Measurements from ENCODE around the gene PAFAH1B2. TPM values are rescaled to one million over a fixed set of nuclear protein-coding genes. Genes with fewer than 3 reads are reported as not detected.
A peak's percentile ranks its signal among the peaks of the same experiment; 100 is the strongest.

Gene PAFAH1B2
- total and polyA plus RNA-seq, 7 experiments from 2014 or later, result 13.6 to 62.0 (median 53.6) TPM

DNA sequence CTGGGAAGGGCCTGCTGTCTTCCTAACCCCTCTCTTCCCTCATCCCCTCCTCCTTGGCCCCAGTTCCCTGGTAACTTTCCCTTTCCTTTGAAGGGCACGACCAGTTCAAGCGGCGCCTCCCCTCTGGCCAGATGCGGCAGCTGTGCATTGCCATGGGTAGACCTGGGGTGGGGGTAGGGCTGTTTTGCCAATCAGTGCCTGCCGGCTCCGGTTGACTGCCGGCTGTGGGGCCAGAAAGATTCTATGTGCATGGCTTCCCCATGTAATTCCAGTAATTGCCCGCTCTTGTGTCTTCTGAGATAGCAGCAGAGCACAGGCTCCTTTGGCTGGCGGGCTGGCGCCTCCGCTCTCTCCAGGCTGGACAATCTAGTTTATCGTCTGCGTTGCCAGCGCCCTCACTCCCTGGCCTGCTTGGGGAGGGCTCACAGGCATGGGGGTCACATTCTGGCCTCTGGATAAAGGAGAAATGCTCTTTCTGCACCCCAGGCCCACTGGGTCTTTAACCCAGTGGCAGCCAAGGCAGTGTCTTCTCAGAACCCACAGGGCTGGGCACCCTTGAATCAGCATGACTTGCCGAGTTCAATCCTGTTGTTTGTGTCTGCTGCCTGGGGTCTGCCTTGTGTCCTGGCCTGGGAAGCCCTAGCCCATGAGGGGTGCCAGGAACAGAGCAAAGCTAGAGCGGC is 43.9 kb downstream of the PAFAH1B2 start:
- ChIA-PET POLR2A (no interaction called here), CTCF (no interaction called here)
- H3K27ac ChIP-seq (ENCODE audit: low read depth, low read length), result no peak overlapping the region
- DNase-seq (no peak), ATAC-seq (no peak)
- Mint-ChIP-seq H3K4me3 (no peak overlapping the region), H3K9me3 (no peaks in the 10 kb centered on the region), H3K4me1 (peaks cover 0 to 22% (median 4%) of the 10 kb centered on the region in 7 donors), H3K27me3 (no peaks in the 10 kb centered on the region), H3K36me3 (peaks cover 0 to 4% (median 3%) of the 10 kb centered on the region in 5 donors), H3K27ac (no peak overlapping the region)
- no peaks in the 10 kb centered on the region for H3K9me3 ChIP-seq (ENCODE audit: control insufficient read depth in 2 of 3, low read length in 3 of 3)
- no peak overlapping the region for H3K4me3 ChIP-seq (ENCODE audit: low read length)
- H3K4me1 ChIP-seq (ENCODE audit: control insufficient read depth in 2 of 2, insufficient read depth in 2 of 2, low read length in 2 of 2), result no peaks in the 10 kb centered on the region
- H3K27me3 ChIP-seq (ENCODE audit: control insufficient read depth in 2 of 2, insufficient read depth in 2 of 2, low read length in 2 of 2), result no peaks in the 10 kb centered on the region
- intact Hi-C loops (cut with micrococcal nuclease), result no loop called here
- H3K36me3 ChIP-seq (ENCODE audit: control insufficient read depth in 2 of 3, insufficient read depth in 3 of 3, low read length in 3 of 3), result peaks cover 0 to 60% (median 3%) of the 10 kb centered on the region in 3 experiments

DNA sequence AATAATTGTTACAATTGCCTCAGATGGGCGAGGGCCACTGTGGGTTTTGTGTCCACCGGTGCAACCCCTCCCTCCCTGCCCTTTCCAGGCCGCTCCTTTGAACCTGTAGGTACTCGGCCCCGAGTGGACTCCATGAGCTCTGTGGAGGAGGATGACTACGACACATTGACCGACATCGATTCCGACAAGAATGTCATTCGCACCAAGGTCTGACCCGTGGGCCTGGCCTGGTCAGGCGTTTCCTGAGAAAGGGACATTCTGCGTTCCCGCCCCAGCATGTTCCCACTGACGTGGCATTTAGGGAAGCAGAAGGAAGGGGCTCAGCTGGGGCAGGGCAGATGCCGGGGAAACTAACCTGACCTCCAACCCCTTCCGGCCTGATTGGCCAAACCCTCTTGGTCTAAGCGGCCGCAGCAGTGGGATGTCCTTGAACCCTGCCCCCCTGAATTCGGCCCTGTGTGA is 44.6 kb downstream of the PAFAH1B2 start:
- Mint-ChIP-seq H3K27me3 (no peaks in the 10 kb centered on the region), H3K4me3 (no peak overlapping the region), H3K27ac (peak overlapping the region in 1 of 9 donors; percentile 12), H3K4me1 (peaks cover 0 to 22% (median 8%) of the 10 kb centered on the region in 7 donors), H3K36me3 (peaks cover 0 to 6% (median 3%) of the 10 kb centered on the region in 5 donors), H3K9me3 (no peaks in the 10 kb centered on the region)
- H3K4me1 ChIP-seq (ENCODE audit: control insufficient read depth in 2 of 2, insufficient read depth in 2 of 2, low read length in 2 of 2), result no peaks in the 10 kb centered on the region
- no peaks in the 10 kb centered on the region for H3K9me3 ChIP-seq (ENCODE audit: control insufficient read depth in 2 of 3, low read length in 3 of 3)
- H3K4me3 ChIP-seq (ENCODE audit: low read length), result no peak overlapping the region
- intact Hi-C loops (cut with micrococcal nuclease), result no loop called here
- POLR2A ChIA-PET, result no interaction called here
- no peak for DNase-seq
- ATAC-seq, result no peak
- peaks cover 0 to 65% (median 3%) of the 10 kb centered on the region in 3 experiments for H3K36me3 ChIP-seq (ENCODE audit: control insufficient read depth in 2 of 3, insufficient read depth in 3 of 3, low read length in 3 of 3)
- H3K27ac ChIP-seq (ENCODE audit: low read depth, low read length), result no peak overlapping the region
- H3K27me3 ChIP-seq (ENCODE audit: control insufficient read depth in 2 of 2, insufficient read depth in 2 of 2, low read length in 2 of 2), result no peaks in the 10 kb centered on the region
- CTCF ChIA-PET, result no interaction called here

DNA sequence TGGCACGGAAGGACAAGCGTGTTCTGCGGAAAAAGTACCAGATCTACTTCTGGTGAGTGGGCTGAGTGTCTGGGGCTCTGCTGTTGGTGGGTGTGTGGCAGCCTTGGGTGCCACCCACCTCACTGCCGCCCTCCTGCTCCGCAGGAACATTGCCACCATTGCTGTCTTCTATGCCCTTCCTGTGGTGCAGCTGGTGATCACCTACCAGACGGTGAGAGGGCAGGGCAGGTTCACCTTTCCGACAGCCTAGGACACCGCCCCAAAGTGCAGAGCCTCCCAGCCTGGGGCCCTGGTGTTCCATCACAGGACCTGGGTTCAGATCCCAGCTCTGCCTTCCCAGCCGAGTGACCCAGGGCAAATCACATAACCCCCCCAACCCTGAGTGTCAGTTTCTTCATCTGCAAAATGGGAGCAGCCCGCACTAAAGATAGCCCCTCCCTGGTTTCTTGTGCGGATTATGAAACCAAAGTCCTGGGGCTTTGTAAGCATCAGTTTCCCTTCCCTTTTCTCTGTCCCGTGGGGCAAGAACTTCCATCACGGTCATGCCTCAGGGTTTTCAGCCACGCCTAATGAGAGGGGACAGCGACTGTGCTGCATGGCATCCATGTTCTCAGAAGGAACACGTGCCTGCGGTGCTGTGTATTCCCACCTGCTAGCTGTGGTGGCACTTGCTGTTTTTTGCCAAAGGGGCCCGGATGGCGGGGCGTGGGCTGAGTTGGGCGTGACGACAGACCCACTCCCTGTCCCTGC is 45.3 kb downstream of the PAFAH1B2 start:
- intact Hi-C loops (cut with micrococcal nuclease), result no loop called here
- Mint-ChIP-seq H3K27ac (peak overlapping the region in 2 of 9 donors; percentile 8 to 36), H3K9me3 (no peaks in the 10 kb centered on the region), H3K4me1 (peaks cover 2 to 22% (median 6%) of the 10 kb centered on the region in 7 donors), H3K27me3 (no peaks in the 10 kb centered on the region), H3K4me3 (no peak overlapping the region), H3K36me3 (peaks cover 0 to 6% (median 3%) of the 10 kb centered on the region in 5 donors)
- H3K4me3 ChIP-seq (ENCODE audit: low read length), result no peak overlapping the region
- no peak for DNase-seq
- H3K27ac ChIP-seq (ENCODE audit: low read depth, low read length), result no peak overlapping the region
- ChIA-PET POLR2A (interaction anchor here (0.6 kb wide), 1 partner anchor 43 kb away, joined by 6 read pairs; no protein-coding TSS in a partner anchor), CTCF (no interaction called here)
- no peaks in the 10 kb centered on the region for H3K9me3 ChIP-seq (ENCODE audit: control insufficient read depth in 2 of 3, low read length in 3 of 3)
- H3K27me3 ChIP-seq (ENCODE audit: control insufficient read depth in 2 of 2, insufficient read depth in 2 of 2, low read length in 2 of 2), result no peaks in the 10 kb centered on the region
- ATAC-seq, result peak; percentile 74
- H3K4me1 ChIP-seq (ENCODE audit: control insufficient read depth in 2 of 2, insufficient read depth in 2 of 2, low read length in 2 of 2), result no peaks in the 10 kb centered on the region
- H3K36me3 ChIP-seq (ENCODE audit: control insufficient read depth in 2 of 3, insufficient read depth in 3 of 3, low read length in 3 of 3), result peaks cover 0 to 65% (median 3%) of the 10 kb centered on the region in 3 experiments

DNA sequence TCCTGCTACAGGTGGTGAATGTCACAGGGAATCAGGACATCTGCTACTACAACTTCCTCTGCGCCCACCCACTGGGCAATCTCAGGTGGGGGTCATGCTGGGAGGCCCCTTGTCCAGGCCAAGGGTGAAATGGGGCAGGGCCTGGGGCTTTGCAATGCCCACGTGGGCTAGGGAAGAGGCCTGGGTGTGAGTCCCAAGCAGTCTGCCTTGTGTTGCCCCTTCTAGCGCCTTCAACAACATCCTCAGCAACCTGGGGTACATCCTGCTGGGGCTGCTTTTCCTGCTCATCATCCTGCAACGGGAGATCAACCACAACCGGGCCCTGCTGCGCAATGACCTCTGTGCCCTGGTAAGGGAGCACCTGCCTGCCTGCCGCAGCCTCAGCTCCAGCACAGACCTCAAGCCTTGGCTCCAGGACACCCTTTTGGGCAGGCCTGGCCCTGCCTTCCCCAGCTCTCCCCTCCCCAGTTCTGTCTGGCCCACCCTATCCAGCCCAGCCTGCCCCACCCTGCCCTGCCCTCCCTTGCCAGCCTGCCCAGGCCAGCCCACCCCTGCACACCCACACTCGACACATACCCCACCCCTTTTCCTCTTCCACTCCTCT is 46.0 kb downstream of the PAFAH1B2 start:
- H3K4me3 ChIP-seq (ENCODE audit: low read length), result no peak overlapping the region
- no peak for DNase-seq
- POLR2A ChIA-PET, result interaction anchor here (0.6 kb wide), 1 partner anchor 44 kb away, joined by 6 read pairs; no protein-coding TSS in a partner anchor
- H3K27ac ChIP-seq (ENCODE audit: low read depth, low read length), result no peak overlapping the region
- no peak for ATAC-seq
- CTCF ChIA-PET, result no interaction called here
- no peaks in the 10 kb centered on the region for H3K27me3 ChIP-seq (ENCODE audit: control insufficient read depth in 2 of 2, insufficient read depth in 2 of 2, low read length in 2 of 2)
- no peaks in the 10 kb centered on the region for H3K9me3 ChIP-seq (ENCODE audit: control insufficient read depth in 2 of 3, low read length in 3 of 3)
- Mint-ChIP-seq H3K4me3 (no peak overlapping the region), H3K4me1 (peaks cover 3 to 23% (median 8%) of the 10 kb centered on the region in 7 donors), H3K27ac (peak overlapping the region in 1 of 9 donors; percentile 42), H3K27me3 (no peaks in the 10 kb centered on the region), H3K36me3 (peaks cover 0 to 6% (median 3%) of the 10 kb centered on the region in 5 donors), H3K9me3 (no peaks in the 10 kb centered on the region)
- peaks cover 0 to 65% (median 3%) of the 10 kb centered on the region in 3 experiments for H3K36me3 ChIP-seq (ENCODE audit: control insufficient read depth in 2 of 3, insufficient read depth in 3 of 3, low read length in 3 of 3)
- no peaks in the 10 kb centered on the region for H3K4me1 ChIP-seq (ENCODE audit: control insufficient read depth in 2 of 2, insufficient read depth in 2 of 2, low read length in 2 of 2)
- intact Hi-C loops (cut with micrococcal nuclease), result no loop called here

DNA sequence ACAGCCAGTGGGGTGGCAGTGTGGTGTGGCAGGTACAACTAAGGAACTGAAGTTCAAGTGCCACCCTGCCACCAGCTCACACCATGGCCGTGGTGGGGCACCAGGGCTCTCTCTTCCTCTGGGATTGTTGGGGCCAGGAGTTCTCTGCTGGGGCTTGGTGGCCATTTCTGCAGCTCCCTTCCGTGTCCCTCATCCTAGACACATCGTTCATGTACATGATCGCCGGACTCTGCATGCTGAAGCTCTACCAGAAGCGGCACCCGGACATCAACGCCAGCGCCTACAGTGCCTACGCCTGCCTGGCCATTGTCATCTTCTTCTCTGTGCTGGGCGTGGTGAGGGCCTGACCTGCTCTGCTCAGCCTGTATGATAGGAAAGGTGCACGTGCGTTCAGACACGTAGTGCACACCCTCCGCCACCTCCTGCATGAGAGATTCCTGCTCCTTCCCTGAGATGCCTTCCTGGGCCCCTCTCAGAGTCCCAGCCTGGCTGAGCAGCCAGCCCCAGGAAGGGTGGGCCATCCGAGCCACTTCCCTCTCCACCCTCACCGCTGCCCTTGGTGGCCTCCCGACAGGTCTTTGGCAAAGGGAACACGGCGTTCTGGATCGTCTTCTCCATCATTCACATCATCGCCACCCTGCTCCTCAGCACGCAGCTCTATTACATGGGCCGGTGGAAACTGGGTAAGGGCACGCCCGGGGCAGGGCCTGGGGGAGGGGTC is 47.8 kb downstream of the PAFAH1B2 start:
- DNase-seq, result no peak
- Mint-ChIP-seq H3K27ac (peak overlapping the region in 3 of 9 donors; percentile 38 to 72 (median 44)), H3K4me1 (peaks cover 3 to 17% (median 8%) of the 10 kb centered on the region in 7 donors), H3K36me3 (peaks cover 0 to 4% (median 3%) of the 10 kb centered on the region in 5 donors), H3K4me3 (no peak overlapping the region), H3K27me3 (no peaks in the 10 kb centered on the region), H3K9me3 (no peaks in the 10 kb centered on the region)
- H3K4me3 ChIP-seq (ENCODE audit: low read length), result no peak overlapping the region
- intact Hi-C loops (cut with micrococcal nuclease), result no loop called here
- H3K27me3 ChIP-seq (ENCODE audit: control insufficient read depth in 2 of 2, insufficient read depth in 2 of 2, low read length in 2 of 2), result no peaks in the 10 kb centered on the region
- H3K4me1 ChIP-seq (ENCODE audit: control insufficient read depth in 2 of 2, insufficient read depth in 2 of 2, low read length in 2 of 2), result no peaks in the 10 kb centered on the region
- CTCF ChIA-PET, result no interaction called here
- H3K36me3 ChIP-seq (ENCODE audit: control insufficient read depth in 2 of 3, insufficient read depth in 3 of 3, low read length in 3 of 3), result peaks cover 0 to 57% (median 3%) of the 10 kb centered on the region in 3 experiments
- no peaks in the 10 kb centered on the region for H3K9me3 ChIP-seq (ENCODE audit: control insufficient read depth in 2 of 3, low read length in 3 of 3)
- no peak for ATAC-seq
- POLR2A ChIA-PET, result interaction anchor here (1.5 kb wide), 1 partner anchor 14 kb away, joined by 4 read pairs; no protein-coding TSS in a partner anchor
- H3K27ac ChIP-seq (ENCODE audit: low read depth, low read length), result no peak overlapping the region

DNA sequence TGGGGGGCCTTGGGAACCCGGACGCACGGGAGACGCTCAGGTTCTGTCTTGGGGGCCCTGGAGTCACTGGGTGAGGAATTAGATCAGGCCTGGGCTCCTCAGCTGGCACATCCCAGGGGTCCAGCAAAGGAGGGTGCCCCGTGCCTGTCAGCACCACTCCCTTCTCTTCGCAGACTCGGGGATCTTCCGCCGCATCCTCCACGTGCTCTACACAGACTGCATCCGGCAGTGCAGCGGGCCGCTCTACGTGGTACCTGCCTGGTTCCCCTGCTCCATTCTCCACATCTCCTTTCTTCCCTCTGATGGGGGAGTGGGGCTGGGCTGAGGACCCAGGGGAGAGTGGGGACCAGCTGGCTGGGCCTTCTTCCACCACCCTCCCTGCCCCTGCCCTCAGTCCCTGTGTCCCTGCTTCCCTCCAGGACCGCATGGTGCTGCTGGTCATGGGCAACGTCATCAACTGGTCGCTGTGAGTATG is 48.4 kb downstream of the PAFAH1B2 start:
- Histone ChIP-seq H3K27ac (ENCODE audit: low read depth, low read length) (no peak overlapping the region), H3K4me3 (ENCODE audit: low read length) (no peak overlapping the region), H3K36me3 (ENCODE audit: control insufficient read depth in 2 of 3, insufficient read depth in 3 of 3, low read length in 3 of 3) (peaks cover 0 to 51% (median 3%) of the 10 kb centered on the region in 3 experiments), H3K27me3 (ENCODE audit: control insufficient read depth in 2 of 2, insufficient read depth in 2 of 2, low read length in 2 of 2) (no peaks in the 10 kb centered on the region), H3K9me3 (ENCODE audit: control insufficient read depth in 2 of 3, low read length in 3 of 3) (no peaks in the 10 kb centered on the region), H3K4me1 (ENCODE audit: control insufficient read depth in 2 of 2, insufficient read depth in 2 of 2, low read length in 2 of 2) (no peaks in the 10 kb centered on the region)
- POLR2A ChIA-PET, result interaction anchor here (1.5 kb wide), 2 partner anchors 13 to 15 kb away, joined by 3 to 4 read pairs; no protein-coding TSS in a partner anchor
- Mint-ChIP-seq H3K36me3 (peaks cover 0 to 4% (median under 1%) of the 10 kb centered on the region in 5 donors), H3K27ac (peak overlapping the region in 3 of 9 donors; percentile 32 to 72 (median 55)), H3K4me3 (no peak overlapping the region), H3K27me3 (no peaks in the 10 kb centered on the region), H3K4me1 (peaks cover 3 to 13% (median 8%) of the 10 kb centered on the region in 7 donors), H3K9me3 (no peaks in the 10 kb centered on the region)
- no peak for ATAC-seq
- intact Hi-C loops (cut with micrococcal nuclease), result no loop called here
- CTCF ChIA-PET, result no interaction called here
- DNase-seq, result no peak

All from naive thymus-derived CD4-positive, alpha-beta T cell (primary cell).